Esophagus (tissue), 2 donors: ENCODE results near the gene SYNE3. TPM values are rescaled to one million over a fixed set of nuclear protein-coding genes. Genes with fewer than 3 reads are reported as not detected.

Experiments
- H3K27ac ChIP-seq, 2 donors: one replicate each; pipeline ENCODE4 v1.5.1; 2013; ENCODE audit warnings: low read depth in 2 of 2, mild to moderate bottlenecking in 2 of 2, inconsistent platforms in 1 of 2, low read length in 1 of 2, moderate library complexity in 1 of 2
- H3K27me3 ChIP-seq, 2 donors: one replicate each; pipeline ENCODE4 v1.6.1; 2013; ENCODE audit warnings: low read length in 2 of 2, control low read depth in 1 of 2, mild to moderate bottlenecking in 1 of 2; ENCODE audit not compliant: insufficient read depth in 2 of 2, control insufficient read depth in 1 of 2
- H3K36me3 ChIP-seq, 2 donors: one replicate each; pipeline ENCODE4 v1.6.1; 2013; ENCODE audit warnings: low read length in 1 of 2; ENCODE audit not compliant: control insufficient read depth in 2 of 2, insufficient read depth in 2 of 2
- H3K4me1 ChIP-seq, 2 donors: one replicate each; pipeline ENCODE4 v1.6.1; 2013; ENCODE audit warnings: low read length in 1 of 2; ENCODE audit not compliant: control insufficient read depth in 2 of 2, insufficient read depth in 2 of 2
- H3K4me3 ChIP-seq, 2 donors: one replicate each; pipeline ENCODE4 v1.5.1; 2013; ENCODE audit warnings: low read length in 2 of 2, mild to moderate bottlenecking in 2 of 2, low read depth in 1 of 2, moderate library complexity in 1 of 2
- H3K9me3 ChIP-seq, 2 donors: one replicate each; pipeline ENCODE4 v1.6.1; 2013; ENCODE audit warnings: mild to moderate bottlenecking in 2 of 2, low read depth in 1 of 2, low read length in 1 of 2, moderate library complexity in 1 of 2; ENCODE audit not compliant: control insufficient read depth in 2 of 2, insufficient read depth in 1 of 2
- WGBS, 2 donors: extraction: QIAGEN DNeasy Blood & Tissue Kit; methylation state at CpG; one replicate each; pipeline ENCODE4 v1.1.7; 2013; 5-methylcytosine and 5-hydroxymethylcytosine counted together
- polyA plus RNA-seq, 2 donors: library from polyadenylated mRNA; stranded (reverse); fragments of 200-250 nt; gene quantifications; one replicate each; pipeline ENCODE4 v1.2.3, GENCODE V29; 2013
- donor health status: healthy with polysubstance abuse.
- donor health status: Bipolar disorder and iron deficiency.

Gene SYNE3
- polyA plus RNA-seq, 2 donors, result 0.48 to 0.73 TPM

DNA sequence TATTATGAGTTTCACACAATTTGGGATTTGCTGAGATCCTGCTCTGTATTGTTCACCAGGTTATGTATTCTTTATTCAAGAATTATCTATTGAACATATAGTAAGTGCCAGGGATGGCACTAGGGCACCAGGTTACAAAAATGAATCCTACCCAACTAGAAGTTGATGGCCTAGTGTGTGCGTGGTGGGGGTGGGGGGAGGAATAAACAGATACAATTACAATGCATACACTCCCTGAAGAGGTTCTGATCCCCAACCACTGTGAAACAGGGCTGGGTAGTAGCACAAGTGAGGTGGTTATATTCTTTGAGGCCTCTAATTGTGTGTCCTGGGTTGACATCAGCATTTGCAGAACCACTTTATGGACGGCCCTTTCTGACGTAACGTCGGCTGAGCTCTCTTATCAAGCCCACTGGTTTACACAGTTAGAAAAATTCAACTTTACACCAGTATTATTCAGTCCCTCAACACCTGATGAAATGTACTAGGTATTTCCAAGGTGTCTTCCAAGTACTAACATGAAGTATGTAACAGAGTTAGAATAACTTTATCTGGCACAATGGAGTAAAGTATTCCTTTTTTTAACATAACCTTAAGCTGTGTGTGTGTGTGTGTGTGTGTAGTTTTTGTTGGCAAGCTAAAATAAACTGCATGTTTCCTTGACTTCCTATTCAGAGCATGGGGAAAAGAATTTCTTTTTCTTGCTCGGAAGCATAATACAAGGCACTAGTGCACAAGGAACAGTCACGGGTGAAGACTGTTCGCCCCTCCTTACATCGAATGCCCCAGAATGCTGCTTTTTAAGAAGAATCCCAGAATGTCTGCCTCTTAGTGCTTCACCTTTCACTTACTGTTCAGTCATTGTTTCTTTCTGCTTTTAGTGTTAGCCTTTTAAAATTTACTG is 10.3 kb upstream of the SYNE3 start:
- no peak overlapping the region for H3K4me3 ChIP-seq
- H3K36me3 ChIP-seq, result no peaks in the 10 kb centered on the region
- 51 to 53% methylated on average over 9 of the region's 9 CpGs for WGBS, 2 donors
- H3K27me3 ChIP-seq, result no peaks in the 10 kb centered on the region
- no peaks in the 10 kb centered on the region for H3K9me3 ChIP-seq
- no peak overlapping the region for H3K27ac ChIP-seq
- peaks cover 0 to 7% of the 10 kb centered on the region in 2 donors for H3K4me1 ChIP-seq

DNA sequence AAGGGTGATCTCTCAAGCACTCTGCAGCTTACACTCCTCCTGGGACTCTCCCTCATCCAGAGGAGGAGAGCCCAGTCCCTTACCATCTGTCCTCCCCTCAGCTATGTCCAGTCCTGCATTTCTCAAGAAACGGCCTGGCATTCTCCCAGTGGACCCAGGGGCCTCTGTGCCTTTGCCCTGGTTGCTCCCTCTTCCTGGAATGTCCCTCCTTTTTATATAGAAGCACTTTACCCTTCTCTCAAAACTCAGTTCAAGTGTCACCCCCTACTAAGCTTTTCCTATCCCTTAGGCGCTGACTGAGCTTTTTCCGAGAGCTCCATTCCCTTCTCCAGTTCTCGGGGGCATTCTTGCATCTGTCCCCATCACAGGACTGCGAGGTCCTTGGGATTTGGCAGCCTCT is 9.5 kb upstream of the SYNE3 start:
- Histone ChIP-seq H3K27ac (no peak overlapping the region), H3K4me1 (peaks cover 0 to 7% of the 10 kb centered on the region in 2 donors), H3K4me3 (no peak overlapping the region), H3K36me3 (no peaks in the 10 kb centered on the region), H3K27me3 (no peaks in the 10 kb centered on the region), H3K9me3 (no peaks in the 10 kb centered on the region)
- 80 to 82% methylated on average over 5 of the region's 5 CpGs for WGBS, 2 donors

DNA sequence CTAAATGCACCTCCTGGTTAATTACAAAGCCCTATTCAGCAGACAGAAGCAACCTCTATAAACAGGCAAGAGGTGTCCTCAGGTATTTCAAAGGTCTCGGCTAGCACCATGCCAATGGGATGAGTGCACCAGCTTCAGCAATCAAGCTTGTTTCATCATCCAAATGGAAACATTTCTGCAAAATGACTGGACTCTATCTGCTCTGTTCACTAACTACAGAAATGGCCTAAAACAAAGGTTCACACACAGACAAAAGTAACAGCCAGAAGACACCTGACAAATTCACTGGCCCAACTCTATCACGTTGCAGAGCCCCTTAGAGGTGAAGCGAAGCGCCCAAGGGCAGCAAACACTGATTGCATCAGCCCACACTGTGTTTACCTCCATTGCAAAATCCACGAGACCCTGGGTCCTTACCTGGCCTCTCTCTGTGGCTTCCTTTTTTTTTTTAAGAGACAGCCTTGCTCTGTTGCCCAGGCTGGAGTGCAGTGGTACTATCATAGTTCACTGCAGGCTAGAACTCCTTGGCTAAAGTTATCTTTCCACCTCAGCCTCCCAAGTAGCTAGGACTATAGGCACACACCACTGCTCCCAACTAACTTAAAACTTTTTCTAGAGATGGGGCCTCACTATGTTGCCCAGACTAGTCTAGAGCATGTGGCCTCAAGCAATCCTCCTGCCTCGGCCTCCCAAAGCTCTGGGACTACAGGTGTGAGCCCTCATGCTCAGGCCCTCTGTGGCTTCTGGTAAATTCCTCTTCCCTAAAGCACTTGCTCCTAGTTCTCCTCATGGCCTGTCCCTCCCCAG is 8.5 kb upstream of the SYNE3 start:
- Histone ChIP-seq H3K9me3 (no peaks in the 10 kb centered on the region), H3K27ac (no peak overlapping the region), H3K4me3 (no peak overlapping the region), H3K4me1 (peaks cover 0 to 7% of the 10 kb centered on the region in 2 donors), H3K27me3 (no peaks in the 10 kb centered on the region), H3K36me3 (no peaks in the 10 kb centered on the region)
- WGBS, 2 donors, result 80 to 81% methylated on average over 6 of the region's 6 CpGs

DNA sequence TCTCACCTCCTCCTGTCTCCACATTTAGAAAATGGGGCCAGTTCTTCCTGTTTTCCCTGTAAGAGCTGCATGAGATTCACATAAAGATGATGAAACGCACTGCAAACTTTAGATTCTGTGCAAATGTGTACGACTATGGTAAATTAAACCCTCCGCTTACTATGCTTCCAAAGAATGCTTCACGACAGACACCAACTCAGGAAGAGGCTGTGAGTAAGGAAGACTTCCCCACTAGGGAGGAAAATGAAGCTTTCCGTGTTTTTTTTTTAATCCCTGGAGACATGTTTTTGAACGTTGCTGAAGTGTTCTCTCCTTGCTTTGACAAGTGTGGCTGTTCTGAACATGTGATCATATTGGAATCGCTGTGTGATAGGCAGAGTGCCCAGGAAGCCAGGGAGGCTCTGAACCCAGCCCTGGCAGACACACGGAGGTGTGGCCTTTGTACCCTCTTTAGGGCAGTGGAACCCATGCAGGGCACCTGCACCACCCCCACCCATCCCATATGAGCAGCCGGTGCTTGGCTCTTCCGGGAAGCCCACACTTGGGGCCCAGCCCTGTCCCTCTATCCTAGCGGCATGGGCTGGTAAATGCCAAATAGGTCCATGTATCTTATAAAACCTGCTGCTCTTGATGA is 7.5 kb upstream of the SYNE3 start:
- no peaks in the 10 kb centered on the region for H3K9me3 ChIP-seq
- no peaks in the 10 kb centered on the region for H3K36me3 ChIP-seq
- 20 to 39% methylated on average over 11 of the region's 11 CpGs for WGBS, 2 donors
- peaks cover 0 to 7% of the 10 kb centered on the region in 2 donors for H3K4me1 ChIP-seq
- H3K4me3 ChIP-seq, result no peak overlapping the region
- H3K27ac ChIP-seq, result peak overlapping the region; percentile 36 to 51
- H3K27me3 ChIP-seq, result no peaks in the 10 kb centered on the region

DNA sequence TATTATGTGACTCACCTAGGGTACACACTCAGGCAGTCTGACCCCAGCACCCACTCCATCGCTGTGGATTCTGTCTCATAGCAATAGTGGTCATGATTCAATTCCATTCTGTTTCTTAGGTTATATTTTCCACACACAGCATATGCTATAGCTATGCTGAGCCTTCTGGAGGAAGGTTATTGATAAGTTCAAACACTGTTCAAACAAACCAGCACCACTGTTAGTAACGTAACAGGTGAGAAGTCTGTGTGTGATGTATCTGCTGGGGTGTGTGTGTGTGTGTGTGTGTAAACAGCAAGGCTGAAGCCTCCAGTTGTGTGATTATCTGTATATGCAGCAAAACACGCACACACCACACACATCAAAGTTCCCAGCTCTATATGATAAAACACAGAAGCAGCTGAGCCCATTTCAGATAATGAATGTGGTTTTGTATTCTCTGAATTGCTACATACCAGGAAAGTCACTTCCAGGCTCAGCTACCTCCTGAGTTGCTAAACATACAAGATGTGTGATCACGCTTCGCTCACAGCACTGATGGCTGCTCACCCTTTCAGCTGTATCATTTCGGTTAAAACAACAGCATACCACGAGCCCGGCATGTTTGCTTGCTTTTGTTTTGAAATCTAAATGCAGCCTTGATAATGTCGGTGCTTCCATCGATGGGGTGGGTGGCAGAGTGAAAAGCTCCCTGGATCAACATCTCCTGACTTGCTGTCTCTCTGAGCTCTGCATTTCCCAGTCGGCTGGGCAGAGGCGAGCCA is 6.8 kb upstream of the SYNE3 start:
- Histone ChIP-seq H3K9me3 (no peaks in the 10 kb centered on the region), H3K36me3 (no peaks in the 10 kb centered on the region), H3K4me3 (no peak overlapping the region), H3K27ac (peak overlapping the region; percentile 26 to 51), H3K27me3 (no peaks in the 10 kb centered on the region), H3K4me1 (peaks cover 0 to 7% of the 10 kb centered on the region in 2 donors)
- 45 to 56% methylated on average over 12 of the region's 12 CpGs for whole genome bisulfite sequencing, 2 donors

DNA sequence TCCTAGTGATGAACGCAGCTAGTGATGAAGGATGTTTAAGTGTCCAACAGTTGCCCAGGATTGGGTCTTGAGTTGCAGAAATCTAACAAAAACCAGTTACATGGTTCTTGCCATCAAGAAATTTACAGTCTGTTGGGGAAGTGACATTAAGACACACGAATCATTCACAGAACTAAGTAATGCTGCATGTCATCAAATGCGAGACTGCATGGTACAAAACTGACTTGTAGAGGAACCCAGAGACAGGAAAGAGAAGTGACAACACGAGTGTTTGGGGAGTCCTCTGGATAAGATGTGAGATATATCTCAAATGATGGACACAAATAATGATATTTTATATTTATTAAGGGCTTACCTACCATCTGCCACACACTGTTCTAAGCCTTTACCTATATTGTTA is 6.1 kb upstream of the SYNE3 start:
- no peaks in the 10 kb centered on the region for H3K27me3 ChIP-seq
- WGBS, 2 donors, result 83 to 85% methylated on average over 4 of the region's 4 CpGs
- H3K27ac ChIP-seq, result no peak overlapping the region
- H3K9me3 ChIP-seq, result no peaks in the 10 kb centered on the region
- H3K4me1 ChIP-seq, result peaks cover 0 to 7% of the 10 kb centered on the region in 2 donors
- no peaks in the 10 kb centered on the region for H3K36me3 ChIP-seq
- H3K4me3 ChIP-seq, result no peak overlapping the region

DNA sequence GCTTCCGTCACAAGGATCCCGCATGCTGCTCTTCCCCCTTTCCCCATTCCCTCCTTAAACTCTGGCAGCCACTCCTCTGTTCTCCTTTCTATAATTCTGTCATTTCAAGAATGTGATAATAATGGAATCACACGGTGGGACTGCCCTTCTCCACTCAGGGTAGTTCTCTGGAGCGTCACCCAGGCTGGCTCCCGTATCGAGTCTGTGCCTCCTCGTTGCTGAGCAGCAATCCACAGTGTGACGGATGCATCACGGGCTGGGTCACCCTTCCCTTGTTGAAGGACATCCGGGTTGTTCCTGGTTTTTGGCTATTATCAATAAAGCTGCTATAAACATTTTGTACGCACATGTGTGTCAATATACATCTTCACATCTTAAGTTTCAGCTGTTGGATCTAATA is 5.7 kb upstream of the SYNE3 start:
- Histone ChIP-seq H3K27me3 (no peaks in the 10 kb centered on the region), H3K36me3 (no peaks in the 10 kb centered on the region), H3K27ac (no peak overlapping the region), H3K4me1 (peaks cover 0 to 10% of the 10 kb centered on the region in 2 donors), H3K9me3 (no peaks in the 10 kb centered on the region), H3K4me3 (no peak overlapping the region)
- WGBS, 2 donors, result 92 to 93% methylated on average over 11 of the region's 11 CpGs

DNA sequence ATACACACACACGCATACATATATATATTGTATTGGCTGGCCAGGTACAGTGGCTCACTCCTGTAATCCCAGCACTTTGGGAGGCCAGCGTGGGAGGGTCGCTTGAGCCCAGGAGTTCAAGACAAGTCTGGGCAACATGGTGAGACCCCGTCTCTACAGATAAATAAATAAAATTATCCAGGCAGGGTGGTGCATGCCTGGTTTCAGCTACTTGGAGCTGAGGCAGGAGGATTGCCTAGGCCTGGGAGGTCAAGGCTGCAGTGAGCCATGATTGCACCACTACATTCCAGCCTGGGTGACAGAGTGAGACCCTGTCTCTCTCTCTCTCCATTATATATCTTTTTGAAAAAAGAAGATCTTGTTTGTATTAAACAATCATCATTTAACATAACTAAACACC is 4.6 kb upstream of the SYNE3 start:
- no peak overlapping the region for H3K4me3 ChIP-seq
- no peak overlapping the region for H3K27ac ChIP-seq
- no peaks in the 10 kb centered on the region for H3K9me3 ChIP-seq
- WGBS, 2 donors, result 83 to 84% methylated on average over 4 of the region's 4 CpGs
- no peaks in the 10 kb centered on the region for H3K27me3 ChIP-seq
- H3K4me1 ChIP-seq, result peaks cover 0 to 14% of the 10 kb centered on the region in 2 donors
- no peaks in the 10 kb centered on the region for H3K36me3 ChIP-seq

DNA sequence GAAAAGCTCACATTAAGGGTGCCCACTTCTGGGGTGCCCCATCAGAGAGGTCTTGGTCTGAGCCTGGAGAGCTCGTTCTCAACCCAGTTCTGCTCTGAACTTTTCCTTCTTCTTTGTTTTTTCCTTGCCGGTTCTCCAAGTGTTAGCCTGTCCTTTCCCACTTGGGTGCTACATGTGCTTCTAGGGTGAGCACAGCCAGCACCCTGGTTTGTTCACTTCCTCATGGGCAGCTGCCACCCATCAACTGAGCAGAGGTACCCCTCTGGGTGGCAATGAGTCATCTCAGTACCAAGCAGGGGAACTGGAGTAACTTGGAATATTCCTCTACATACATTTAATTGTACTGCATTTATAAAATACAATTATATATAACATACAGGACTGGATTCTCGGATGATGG is 3.9 kb upstream of the SYNE3 start:
- Histone ChIP-seq H3K27me3 (no peaks in the 10 kb centered on the region), H3K27ac (peak overlapping the region in 1 of 2 donors; percentile 4), H3K9me3 (no peaks in the 10 kb centered on the region), H3K4me3 (no peak overlapping the region), H3K4me1 (peaks cover 0 to 21% of the 10 kb centered on the region in 2 donors), H3K36me3 (no peaks in the 10 kb centered on the region)
- 63 to 65% methylated on average over 3 of the region's 3 CpGs for WGBS, 2 donors
